Myocyte (in vitro differentiated cells): ENCODE measurements around the gene AGBL3. TPM values are rescaled to one million over a fixed set of nuclear protein-coding genes. Genes with fewer than 3 reads are reported as not detected.

Experiments used
- DNase-seq: peaks from one replicate; pipeline ENCODE4 v3.0.0-alpha.2; 2012; ENCODE audit warnings: low read depth
- total RNA-seq: library from RNA; depleted of rRNA; stranded (reverse); fragments of >200 nt; gene quantifications from 2 replicates; pipeline ENCODE4 v1.2.3, GENCODE V29; 2014

The AGBL3 gene
- total RNA-seq, 1 donor from 2014 or later: 6.5 TPM

GRCh38 chr7:135184254-135184841 lies 198.0 kb downstream of the AGBL3 start:
- DNase-seq: no peak

Other genes starting within 250 kb of the AGBL3 start
- 202 and 228 TPM in 2 replicates for gene CALD1, start 206.9 kb upstream of the AGBL3 start, total RNA-seq
- 8.2 and 11.6 TPM in 2 replicates for gene TMEM140, start 161.6 kb downstream of the AGBL3 start, total RNA-seq
- gene CYREN, start 184.2 kb downstream of the AGBL3 start, total RNA-seq: 48.0 and 57.0 TPM in 2 replicates
- 5.9 and 7.0 TPM in 2 replicates for gene WDR91, start 225.0 kb downstream of the AGBL3 start, total RNA-seq
- not detected in 2 replicates for gene STRA8, start 247.3 kb downstream of the AGBL3 start, total RNA-seq